Stimulated activated CD4-positive, alpha-beta T cell treated with anti-CD3 and anti-CD28 coated beads, Interleukin-2, amount 100 ng/mL, for 48 hours (primary cell): ENCODE data around the gene GGT7.
"Not testable (repeated sequence)": the region's sequence is repeated elsewhere in the genome, so short reads cannot be mapped to it uniquely, and the experiment has no call there.

ENCODE experiments used
- DNase-seq, 2 donors: peaks; one replicate each; pipeline ENCODE4 v3.0.0-alpha.2; 2020

The GGT7 gene

DNA sequence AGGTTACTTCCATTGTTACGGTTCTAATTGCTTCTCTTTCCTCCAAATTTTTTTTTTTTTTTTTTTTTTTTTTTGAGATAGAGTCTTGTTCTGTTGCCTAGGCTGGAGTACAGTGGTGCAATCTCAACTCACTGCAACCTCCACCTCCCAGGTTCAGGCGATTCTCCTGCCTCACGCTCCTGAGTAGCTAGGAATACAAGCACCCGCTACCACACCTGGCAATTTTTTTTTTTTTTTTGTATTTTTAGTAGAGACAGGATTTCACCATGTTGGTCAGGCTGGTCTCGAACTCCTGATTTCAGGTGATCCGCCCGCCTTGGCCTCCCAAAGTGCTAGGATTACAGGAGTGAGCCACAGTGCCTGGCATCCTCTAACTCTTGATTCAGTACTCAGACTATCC is 8.3 kb upstream of the GGT7 start:
- not testable (repeated sequence) for DNase-seq

DNA sequence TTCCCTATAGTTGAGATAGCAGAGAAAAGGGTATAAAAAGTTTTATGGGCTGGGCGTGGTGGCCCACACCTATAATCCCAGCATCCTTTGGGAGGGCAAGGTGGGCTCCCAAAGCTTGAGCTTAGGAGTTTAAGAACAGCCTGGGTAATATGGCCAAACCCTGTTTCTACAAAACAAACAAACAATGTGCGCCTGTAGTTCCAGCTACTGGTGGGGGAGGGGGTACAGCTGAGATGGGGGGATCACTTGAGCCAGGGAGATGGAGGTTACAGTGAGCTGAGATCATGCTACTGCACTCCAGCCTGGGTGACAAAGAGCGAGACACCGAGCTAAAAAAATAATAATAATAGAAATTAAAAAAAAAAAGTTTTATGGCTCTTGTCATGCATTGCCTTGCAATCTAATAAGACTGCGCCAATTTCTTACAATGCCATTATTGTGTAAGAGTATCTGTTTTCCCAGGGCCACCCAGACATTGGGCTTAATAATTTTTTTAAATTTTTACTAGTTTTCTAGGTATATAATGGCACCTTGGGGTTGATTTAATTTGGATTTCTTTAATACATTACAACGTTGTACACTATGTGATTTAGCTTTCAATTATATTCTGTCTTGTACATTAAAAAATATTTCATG is 7.7 kb upstream of the GGT7 start:
- no peak for DNase-seq

DNA sequence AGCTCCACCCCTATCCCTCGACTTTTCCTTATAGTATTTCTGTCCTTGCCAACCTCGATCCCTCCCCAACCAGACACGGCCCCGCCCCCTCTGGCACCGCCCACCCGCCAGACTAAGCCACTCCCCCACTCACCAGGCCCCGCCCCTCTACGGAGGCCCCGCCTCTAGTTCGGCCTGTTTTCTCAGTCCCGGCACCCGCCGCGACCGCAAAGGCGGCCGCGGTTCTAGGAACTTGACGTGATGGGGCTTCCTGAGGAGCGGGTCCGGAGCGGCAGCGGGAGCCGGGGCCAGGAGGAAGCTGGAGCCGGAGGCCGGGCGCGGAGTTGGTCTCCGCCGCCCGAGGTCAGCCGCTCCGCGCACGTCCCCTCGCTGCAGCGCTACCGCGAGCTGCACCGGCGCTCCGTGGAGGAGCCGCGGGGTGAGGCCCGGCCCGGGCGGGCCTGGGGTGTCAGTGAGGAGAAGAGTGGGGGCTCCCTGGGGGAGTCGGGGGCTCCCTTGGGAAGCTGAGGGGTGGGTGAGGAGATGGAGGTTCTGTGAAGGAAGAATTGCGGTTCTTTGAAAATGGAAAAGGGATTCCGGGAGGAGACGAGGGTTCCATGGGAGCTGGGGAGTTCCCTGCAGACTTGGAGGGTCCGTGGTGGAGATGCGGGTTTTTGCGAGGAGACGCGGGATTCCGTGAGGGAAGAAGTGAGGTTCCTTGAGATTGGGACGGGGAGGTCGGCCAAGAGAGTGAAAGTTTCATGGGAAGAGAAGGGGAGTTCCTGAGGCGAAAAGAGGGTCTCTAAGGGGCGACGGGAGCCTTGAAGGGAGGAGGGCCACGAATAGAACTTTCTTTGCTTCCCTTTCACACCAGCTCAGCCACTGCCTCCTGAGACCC is 4.0 kb upstream of the GGT7 start, which contains the start of gene ACSS2:
Gene ACSS2, plus strand, starts transcription at position 207 of the 877 bp plus-strand sequence. Its CDS starts 34 bp downstream, at position 241.
- peak in 1 of 2 donors; percentile 100 for DNase-seq

DNA sequence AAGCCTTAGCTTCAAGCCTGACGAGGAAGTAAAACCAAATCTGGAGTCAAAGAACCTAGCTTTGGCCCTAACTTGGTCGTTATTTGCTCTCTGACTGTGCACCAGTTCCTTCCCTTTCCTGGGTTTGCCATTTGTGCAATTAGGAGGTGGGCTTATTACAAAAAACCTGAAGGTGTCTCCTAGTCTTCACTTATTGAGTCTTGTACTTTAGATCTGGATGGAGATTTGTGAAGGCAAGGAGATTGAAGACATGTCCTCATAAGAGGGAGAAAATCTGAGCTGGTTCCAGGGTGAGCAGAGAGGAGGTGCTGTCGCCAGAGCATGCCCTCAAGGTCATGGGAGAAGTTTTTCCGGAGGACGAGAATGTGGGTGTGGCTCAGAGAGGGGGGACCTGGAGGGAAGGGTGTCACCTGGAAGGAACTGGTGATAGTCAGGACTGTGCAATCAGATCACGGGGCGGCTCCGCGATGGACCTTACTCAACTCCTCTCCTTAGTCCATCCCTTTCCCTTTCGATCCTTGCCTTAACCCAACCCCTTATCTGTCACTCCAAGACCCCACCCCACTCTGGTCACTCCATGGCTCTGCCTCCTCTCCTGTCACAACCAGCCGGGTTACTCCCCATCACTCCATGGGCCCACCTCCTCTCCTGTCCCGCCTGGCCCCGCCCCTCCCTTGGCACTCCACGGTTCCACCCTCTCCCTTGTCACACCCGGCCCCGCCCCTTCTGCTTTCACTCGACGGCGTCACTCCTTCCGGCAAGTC is 3.2 kb upstream of the GGT7 start:
- peak in 1 of 2 donors; percentile 97 for DNase-seq

DNA sequence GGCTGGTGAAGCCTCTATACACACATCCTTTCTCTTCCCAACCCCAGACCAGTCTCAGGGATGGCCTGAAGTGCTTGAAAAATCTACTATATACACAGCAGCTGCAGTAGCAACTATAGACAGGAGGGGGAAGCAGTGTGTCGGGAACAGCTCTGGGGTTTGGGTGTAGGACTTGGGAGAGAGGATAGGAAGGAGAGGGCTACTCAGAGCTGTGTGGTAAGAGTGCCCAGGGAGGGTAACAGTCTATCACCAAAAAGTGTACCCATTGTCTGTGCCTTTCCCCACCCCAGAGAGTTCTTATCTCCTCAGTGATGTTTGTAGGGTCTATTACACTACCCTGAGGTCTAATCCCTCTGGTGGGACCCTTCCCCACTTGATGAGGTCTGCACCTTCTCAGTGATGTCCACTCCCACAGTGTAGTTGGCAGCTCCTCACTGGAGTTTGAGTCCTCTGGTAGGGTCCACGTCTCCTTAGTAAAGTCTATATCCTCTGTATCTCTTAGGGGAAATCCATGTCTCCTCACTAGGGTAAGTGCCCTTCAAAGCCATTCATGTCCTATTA is 1.5 kb upstream of the GGT7 start:
- DNase-seq = peak; percentile 55 to 58

DNA sequence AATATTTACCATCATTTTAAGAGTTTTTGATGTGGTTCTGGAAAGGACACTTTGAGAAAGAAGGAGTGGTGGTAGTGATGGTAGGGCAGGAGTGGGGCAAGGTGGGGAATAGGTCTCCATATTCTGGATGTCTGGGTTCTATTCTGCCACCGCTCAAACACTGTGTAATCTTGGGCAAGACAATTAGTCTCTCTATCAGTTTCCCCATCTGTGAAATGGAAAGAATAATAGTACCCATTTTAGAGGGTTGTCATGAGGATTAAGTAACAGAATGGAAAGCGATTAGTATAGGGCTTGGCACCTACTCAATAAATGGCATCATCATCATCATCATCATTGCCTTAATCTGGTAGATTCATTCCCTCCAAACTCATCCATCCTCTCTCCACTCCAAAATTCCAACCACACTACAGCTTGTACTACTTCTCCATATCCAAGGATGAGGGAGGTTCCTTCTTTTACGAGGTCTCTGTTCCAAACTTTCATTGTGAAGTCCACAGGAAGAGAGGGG is 982 bp upstream of the GGT7 start:
- DNase-seq = no peak

DNA sequence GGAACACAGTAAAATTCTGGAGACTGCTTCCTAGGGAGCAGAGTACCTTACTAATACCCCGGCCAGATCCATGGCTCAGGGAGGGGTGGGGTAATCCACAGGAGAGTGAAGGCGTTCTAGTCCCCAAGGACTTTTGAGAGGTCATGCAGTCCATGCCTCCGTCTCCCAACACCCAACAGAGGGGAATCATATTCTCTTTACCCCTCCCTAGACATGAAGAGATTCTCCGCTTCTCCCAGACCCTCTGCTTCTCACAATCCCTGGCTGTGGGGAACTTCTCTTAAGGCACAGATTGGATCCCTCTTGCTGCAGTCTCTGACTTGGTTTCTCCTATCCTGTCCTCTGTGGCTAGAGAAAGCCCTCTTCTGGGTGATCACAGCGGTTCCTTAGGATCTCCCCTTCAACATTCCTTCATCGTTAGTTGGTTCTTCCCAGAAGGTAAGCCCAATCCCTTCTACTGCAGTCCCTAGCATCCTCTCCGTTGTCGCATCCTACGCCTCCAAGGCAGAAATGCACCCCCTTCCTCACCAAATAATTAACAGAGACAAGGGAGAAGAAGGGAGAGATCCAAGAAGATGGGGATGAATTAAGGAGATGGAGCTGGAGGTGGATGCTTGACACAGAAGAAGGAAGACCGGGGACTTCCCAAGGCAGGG is 562 bp downstream of the GGT7 start:
- DNase-seq = no peak

DNA sequence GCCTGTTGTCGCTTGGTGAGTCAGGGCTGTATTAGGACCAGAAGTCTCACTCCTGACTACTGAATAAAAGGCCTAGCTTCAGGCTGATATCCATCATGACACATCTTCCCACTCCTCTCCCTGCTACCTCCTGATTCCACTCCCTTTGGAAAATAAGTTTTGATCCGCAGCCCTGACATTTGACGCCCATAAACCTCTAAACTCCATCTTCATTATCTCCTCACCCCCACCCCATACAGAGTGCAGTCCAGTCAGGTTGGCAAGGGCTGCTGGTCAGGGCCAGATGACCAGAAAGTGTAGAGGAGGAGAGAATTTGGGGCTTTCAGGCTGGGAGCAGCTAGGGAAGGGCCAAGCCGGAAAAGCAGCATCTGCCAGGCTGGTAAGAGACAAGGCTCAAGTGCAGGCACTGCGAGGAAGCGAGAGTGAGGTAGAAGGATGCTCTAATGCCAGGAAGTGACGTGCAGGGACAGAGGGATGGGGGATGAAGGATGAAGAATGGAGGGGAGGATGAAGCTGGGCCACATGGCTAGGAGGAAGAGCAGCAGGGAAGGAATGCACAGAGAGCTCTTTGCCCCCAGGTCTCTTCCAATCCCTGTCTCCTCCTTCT is 1.2 kb downstream of the GGT7 start:
- no peak for DNase-seq

DNA sequence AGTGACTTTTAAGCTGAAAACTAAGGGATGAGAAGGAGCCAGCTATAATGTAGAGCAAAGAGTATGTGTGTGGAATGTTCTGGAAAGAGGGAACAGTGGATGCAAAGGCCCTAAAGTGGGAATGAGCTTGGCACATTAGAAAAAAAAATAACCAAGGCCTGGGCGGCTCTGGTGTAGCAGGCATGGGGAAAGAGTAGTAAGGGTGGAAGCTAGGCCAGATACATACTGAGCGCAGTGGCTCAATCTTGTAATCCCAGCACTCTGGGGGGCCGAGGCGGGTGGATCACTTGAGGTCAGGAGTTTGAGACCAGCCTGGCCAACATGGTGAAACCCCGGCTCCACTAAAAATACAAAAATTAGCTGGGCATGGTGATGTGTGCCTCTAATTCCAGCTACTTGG is 8.4 kb downstream of the GGT7 start:
- DNase-seq = no peak

DNA sequence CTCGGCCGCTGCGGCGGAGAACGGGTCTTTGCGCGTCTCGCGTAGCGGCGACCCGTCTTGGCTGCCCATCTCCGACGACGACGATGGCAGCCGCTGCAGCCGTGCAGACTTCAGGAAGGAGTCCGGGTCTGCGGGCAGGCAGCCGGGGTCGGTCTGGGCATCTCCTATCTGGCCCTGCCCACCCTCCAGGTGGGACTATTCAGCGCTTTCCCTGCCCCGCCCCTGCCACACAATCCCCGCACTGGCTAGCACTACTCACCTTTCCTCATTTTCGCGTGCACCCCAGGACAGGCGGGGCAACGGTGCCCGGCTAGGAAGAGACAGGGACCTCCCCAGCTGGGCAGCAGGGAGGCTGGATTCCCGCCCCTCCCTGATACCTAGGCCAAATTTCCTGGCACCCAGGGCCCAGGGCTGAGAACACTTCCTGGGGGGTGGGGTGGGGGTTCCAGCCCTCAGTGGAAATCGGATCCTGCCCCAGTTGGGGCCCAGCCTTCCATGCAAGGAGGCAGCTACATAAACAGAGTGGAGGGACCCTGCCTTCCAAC is 9.2 kb downstream of the GGT7 start:
- no peak for DNase-seq

DNA sequence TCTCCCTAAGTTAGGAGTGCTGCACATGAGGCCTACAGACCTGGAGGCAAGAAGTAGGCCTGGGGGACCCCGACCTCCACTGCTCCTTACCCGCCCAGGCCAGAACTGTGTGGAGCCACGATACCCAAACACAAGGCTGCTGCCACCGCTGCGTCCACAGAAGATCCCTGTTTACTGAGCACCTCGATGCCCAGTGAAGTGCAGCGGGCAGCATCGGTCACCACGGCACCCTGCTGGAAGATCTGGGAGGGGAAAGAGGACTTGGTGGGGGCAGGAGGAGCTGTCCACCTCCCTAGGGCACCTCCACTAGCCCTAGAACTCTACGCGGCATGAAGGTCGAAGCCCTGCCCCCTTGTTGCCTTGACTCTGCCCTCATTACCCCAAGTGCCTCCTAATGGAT is 9.9 kb downstream of the GGT7 start:
- no peak for DNase-seq

DNA sequence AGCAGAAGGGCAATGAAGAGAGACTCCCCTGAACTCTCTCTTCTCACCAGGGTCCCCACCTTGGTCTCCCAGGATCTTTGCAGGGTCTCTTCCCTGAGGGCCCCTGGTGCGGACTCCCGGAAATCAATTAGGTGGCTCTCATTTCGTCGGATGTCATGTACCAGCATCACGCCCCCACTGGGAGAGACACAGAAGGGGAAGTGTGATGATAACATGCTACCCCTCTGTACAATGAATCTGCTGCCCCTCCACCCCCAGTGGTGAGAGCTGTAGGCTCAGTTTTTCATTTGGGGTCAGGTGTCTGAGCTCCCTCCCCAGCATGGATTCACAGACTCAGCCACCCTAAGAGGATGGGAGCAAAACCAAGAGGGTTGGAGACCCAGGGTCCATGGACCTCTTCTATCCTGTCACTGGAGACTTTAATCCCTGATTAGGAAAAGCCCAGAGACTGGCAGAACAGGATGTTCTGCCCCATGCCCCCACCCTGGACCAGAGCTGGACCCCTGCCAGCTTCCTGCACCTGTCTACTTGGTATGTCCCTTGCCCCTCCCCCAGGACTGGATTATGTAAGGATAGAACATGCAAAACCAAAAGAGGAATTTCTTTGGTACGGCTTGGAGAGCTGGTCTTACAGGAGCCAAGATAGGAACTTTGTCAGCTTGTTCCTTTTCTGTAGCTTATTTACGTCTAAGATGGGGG is 11.1 kb downstream of the GGT7 start:
- DNase-seq = no peak

DNA sequence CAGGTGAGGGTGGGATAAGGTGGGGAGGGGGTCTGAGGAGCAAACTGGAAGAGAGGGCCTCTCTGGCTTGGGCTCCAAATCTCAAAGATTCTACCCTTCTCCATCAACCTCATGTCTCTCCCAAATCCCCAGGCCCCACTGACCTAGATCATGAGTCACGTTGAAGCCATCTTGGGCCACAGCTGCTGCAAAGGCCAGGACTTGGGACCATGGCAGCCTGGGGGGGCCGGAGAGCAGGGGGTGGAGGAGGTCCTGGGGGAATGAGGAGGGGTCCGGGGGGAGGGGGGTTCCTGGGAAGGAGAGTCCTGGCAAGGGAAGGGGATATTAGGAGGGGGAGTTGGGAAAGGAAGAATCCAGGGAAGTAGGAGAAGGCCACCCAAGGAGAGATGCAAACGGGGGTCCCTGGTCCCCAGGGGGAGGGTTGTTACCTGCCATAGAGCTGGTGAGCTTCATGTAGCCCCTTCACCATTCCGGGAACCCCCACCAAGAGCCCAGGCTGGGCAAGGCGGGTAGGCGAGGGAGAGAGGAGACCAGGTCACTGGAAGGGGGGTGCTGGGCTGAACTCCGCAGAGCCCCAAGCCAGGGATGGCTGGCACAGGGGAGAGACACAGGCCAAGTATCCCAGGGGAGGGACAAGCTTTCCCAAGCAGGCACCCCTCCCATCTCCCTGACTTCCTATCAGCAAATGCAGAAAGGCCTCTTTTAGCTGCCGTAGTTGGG is 12.7 kb downstream of the GGT7 start:
- no peak for DNase-seq

DNA sequence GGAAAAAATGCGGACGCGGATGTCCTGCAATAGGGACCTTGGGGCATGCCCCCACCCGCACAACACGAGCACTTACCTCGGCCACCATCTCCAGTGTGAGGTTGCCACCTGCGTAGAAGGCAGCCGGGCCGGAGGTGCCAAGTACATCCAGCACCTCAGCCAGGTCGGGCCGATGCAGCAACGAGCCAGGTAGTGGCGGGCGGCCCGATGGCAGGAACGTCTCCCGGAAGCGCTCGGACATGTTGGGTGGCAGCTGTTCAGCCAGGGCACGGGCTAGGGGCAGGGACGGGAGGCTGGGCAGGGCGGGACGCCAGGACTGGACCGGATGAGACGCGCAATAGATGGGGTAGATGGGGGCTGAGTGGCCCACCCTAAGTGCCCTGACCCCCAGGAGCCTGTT is 13.3 kb downstream of the GGT7 start:
- DNase-seq = no peak

DNA sequence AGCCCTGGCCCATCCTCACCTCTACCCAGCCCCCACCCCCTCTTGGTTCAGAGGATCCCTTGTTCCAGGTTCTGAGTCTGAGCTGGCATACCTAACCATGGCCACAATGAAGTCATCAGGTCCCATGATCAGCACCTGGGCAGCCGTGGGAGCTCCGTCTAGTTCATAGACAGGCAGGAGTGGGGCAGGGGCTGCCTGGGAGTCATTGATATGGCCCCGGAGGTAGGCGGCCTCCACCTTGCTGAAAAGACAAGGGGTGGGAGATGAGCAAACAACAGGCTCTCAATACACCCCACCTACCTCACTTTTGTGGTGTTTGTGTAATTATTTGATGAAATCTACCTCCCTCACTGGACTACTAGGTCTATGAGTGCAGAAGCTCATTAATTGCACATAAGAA is 20.4 kb downstream of the GGT7 start:
- DNase-seq = no peak

DNA sequence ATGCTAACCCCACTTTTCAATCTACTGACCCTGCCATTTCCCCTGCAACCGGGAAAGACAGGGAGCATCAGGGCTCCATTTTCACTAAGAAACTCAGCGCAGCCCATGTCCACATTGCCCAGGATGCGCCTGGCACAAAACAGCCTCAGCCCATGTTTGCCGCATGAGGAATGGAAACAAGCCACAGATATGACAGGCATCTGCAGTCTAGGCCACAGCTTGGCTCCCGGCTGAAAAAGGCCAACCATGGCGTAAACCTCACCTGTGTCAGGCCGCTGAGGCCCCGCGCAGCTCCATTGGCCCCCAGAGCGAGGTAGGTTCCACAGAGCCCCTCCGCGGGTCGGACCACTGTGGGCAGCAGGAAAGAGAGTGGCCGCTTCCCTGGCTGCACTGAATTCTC is 21.7 kb downstream of the GGT7 start:
- no peak for DNase-seq

DNA sequence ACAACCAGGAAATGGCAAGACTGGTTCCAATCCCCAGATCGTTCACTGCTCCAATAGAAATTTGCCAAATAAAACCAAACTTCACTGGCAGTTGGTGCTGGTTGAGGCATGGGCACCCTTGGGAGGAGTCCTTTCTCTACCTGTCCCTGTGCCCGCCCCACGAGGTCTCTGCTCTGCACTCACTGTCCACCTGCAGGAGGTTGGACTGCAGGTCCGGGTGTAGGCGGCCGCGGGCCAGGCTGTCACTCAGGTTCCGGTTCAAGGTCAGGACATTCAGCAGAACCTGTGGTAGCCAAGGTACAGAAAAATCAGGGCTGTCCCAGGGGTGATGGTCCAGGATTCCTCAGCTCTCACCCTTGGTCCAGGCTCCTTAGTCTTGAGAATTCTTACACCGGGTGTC is 22.9 kb downstream of the GGT7 start:
- DNase-seq = no peak

DNA sequence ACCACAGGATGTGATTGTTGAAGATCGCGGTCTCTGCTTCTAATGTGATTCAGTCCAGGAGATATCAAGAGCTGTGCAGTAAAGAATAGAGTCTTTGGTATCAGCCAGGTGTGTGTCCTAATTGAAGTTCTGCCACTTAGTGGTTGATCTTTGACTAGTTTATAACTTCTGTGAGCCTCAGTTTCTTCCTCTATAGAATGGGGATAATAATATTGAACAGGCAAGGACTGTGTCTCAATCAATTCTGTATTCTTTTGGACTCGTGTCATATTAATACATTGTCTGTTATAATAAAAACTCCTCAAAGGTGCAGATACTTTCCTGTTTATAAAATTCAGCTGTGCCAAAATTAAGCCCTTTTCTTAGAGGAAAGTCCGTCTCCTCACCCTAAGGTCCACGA is 24.1 kb downstream of the GGT7 start:
- no peak for DNase-seq

DNA sequence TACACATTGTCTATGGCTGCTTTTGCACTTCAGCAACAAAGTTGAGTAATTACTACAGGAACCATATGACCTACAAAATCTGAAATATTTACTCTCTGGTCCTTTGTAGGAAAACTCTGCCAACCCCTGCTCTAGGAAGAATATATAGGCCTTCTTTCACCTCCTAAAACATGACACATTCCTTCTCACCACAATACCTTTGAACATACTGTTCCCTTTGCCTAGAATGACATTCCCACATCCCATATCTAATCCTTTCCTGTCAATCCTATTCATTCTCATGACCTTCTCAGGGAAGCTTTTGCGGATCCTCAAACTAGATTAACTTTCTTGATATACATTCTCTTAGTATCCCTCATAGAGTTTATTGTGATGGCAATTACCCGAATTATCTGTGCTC is 29.2 kb downstream of the GGT7 start:
- no peak for DNase-seq

DNA sequence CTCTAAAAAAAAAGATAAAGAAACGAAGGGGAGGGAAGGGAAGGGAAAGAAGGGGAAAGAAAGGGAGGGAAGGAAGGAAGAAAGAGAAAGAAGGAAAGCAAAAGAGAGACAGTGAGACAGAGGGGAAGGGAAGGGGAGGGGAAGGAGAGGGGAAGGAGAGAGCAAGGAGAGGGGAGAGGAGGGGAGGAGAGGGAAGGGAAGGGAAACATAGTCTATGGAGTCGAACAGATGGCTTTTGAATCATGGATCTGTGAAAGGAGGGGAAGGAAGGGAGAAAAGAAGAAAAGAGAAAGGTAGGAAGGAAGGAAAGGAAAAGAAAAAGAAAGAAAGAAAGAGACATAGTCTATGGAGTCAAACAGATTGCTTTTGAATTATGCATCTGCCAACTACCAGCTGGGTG is 30.5 kb downstream of the GGT7 start:
- DNase-seq = no peak
